Astrocyte (in vitro differentiated cells and primary cell): ENCODE measurements around the gene CRELD2. TPM values are rescaled to one million over a fixed set of nuclear protein-coding genes. Genes with fewer than 3 reads are reported as not detected.

Experiments used
- DNase-seq: peaks from one replicate; pipeline ENCODE4 v3.0.0-alpha.2; 2010; ENCODE audit warnings: low read depth
- FAIRE-seq: peaks from 2 replicates; lab custom pipeline; 2011; peaks lifted over from hg19 to GRCh38; lab: Jason Lieb, UNC
- H2AFZ ChIP-seq: 2 replicates; pipeline ENCODE4 v1.6.0; 2012; ENCODE audit warnings: low read depth, low read length, inconsistent platforms
- H3K27ac ChIP-seq: 2 replicates; pipeline ENCODE4 v1.5.1; 2011; ENCODE audit warnings: low read depth, low read length, inconsistent platforms
- H3K27me3 ChIP-seq: 2 replicates; pipeline ENCODE4 v1.6.0; 2011; ENCODE audit warnings: low read length, inconsistent platforms; ENCODE audit not compliant: insufficient read depth
- H3K36me3 ChIP-seq: 2 replicates; pipeline ENCODE4 v1.5.1; 2011; ENCODE audit warnings: low read length, inconsistent platforms; ENCODE audit not compliant: insufficient read depth
- H3K4me1 ChIP-seq: 2 replicates; pipeline ENCODE4 v1.5.1; 2011; ENCODE audit warnings: low read length, inconsistent platforms; ENCODE audit not compliant: insufficient read depth
- H3K4me2 ChIP-seq: 2 replicates; pipeline ENCODE4 v1.6.0; 2012; ENCODE audit warnings: low read length, inconsistent platforms
- H3K4me3 ChIP-seq: 2 replicates; pipeline ENCODE4 v1.5.1; 2011; ENCODE audit warnings: low read depth, mild to moderate bottlenecking, low read length, inconsistent platforms; ENCODE audit not compliant: insufficient read depth
- H3K79me2 ChIP-seq: 2 replicates; pipeline ENCODE4 v1.6.0; 2012; ENCODE audit warnings: mild to moderate bottlenecking, low read length, inconsistent platforms; ENCODE audit not compliant: insufficient read depth
- H3K9ac ChIP-seq: 2 replicates; pipeline ENCODE4 v1.6.0; 2012; ENCODE audit warnings: mild to moderate bottlenecking, low read length, inconsistent platforms
- H3K9me3 ChIP-seq: 2 replicates; pipeline ENCODE4 v1.5.1; 2012; ENCODE audit warnings: low read depth, mild to moderate bottlenecking, low read length, inconsistent platforms; ENCODE audit not compliant: insufficient read depth
- H4K20me1 ChIP-seq: 2 replicates; pipeline ENCODE4 v1.6.0; 2012; ENCODE audit warnings: low read length, inconsistent platforms; ENCODE audit not compliant: insufficient read depth
- H3K27ac Mint-ChIP-seq: one replicate; pipeline ENCODE4 v1.8.0; 2021; ENCODE audit warnings: mild to moderate bottlenecking, mixed read lengths; ENCODE audit not compliant: unreplicated experiment
- H3K27me3 Mint-ChIP-seq: one replicate; pipeline ENCODE4 v1.8.0; 2021; ENCODE audit warnings: low read depth, mixed read lengths; ENCODE audit not compliant: unreplicated experiment
- H3K36me3 Mint-ChIP-seq: one replicate; pipeline ENCODE4 v1.8.0; 2021; ENCODE audit warnings: low read depth, mixed read lengths; ENCODE audit not compliant: unreplicated experiment
- H3K4me1 Mint-ChIP-seq: one replicate; pipeline ENCODE4 v1.8.0; 2021; ENCODE audit warnings: low read depth, mixed read lengths; ENCODE audit not compliant: unreplicated experiment
- H3K4me3 Mint-ChIP-seq: one replicate; pipeline ENCODE4 v1.8.0; 2021; ENCODE audit warnings: mild to moderate bottlenecking, moderate library complexity, mixed read lengths; ENCODE audit not compliant: unreplicated experiment
- H3K9me3 Mint-ChIP-seq: one replicate; pipeline ENCODE4 v1.8.0; 2021; ENCODE audit warnings: mild to moderate bottlenecking, mixed read lengths; ENCODE audit not compliant: unreplicated experiment
- CTCF ChIP-seq: IDR thresholded peaks from 2 replicates; pipeline ENCODE4 v1.5.1; 2011; ENCODE audit warnings: low read depth, mild to moderate bottlenecking, inconsistent platforms, low read length, moderate library complexity; ENCODE audit not compliant: insufficient read depth
- EZH2 ChIP-seq: IDR thresholded peaks from 2 replicates; pipeline ENCODE4 v1.6.1; 2012; ENCODE audit warnings: mild to moderate bottlenecking, low read length, inconsistent platforms; ENCODE audit not compliant: insufficient read depth
- total RNA-seq: library from RNA; stranded (reverse); gene quantifications from 2 replicates; pipeline ENCODE4 v1.2.1, GENCODE V29; 2021

The CRELD2 gene
- total RNA-seq, 1 donor from 2014 or later = 49.6 TPM

DNA sequence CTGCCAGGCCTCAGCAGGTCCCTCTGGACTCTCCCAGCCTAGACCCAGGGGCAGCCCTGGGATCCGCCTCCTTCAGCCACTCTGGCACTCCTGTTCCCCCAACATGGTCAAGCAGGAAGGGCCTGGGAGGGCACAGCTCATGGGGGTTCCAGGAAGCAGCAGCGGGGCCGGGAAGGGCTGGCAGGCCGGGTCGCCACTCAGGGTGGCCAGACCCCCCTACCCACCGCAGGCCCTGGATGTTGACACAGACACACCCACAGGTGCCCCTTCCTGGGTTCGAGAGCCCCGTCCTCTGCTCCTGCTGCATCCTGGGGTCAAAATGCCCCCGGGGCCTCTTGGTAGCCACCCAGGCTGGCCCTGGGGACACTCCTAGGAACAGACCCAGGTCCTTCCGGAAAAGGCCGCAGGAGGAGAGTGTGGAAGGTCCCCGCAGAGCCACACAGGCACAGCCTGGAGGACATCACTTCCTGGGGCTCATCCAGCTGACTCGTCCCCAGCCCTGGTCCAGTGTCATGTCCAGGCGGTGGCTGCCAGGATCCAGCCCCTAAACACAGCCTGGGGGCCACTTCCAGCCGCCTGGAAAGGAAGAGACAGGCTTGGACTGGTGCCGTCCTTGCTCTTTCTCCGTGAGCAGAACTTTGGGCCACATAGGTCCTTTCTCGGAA lies 35.4 kb downstream of the CRELD2 start:
- no peaks in the 10 kb centered on the region for H3K9me3 ChIP-seq
- Mint-ChIP-seq H3K4me1 (peaks cover 4% of the 10 kb centered on the region), H3K36me3 (no peaks in the 10 kb centered on the region), H3K4me3 (no peak overlapping the region), H3K9me3 (no peaks in the 10 kb centered on the region), H3K27me3 (peaks cover 6% of the 10 kb centered on the region), H3K27ac (no peak overlapping the region)
- no peak overlapping the region for H3K27ac ChIP-seq
- H4K20me1 ChIP-seq = no peaks in the 10 kb centered on the region
- no peak overlapping the region for H3K9ac ChIP-seq
- DNase-seq = no peak
- H3K4me3 ChIP-seq = no peak overlapping the region
- H3K79me2 ChIP-seq = no peaks in the 10 kb centered on the region
- no peaks in the 10 kb centered on the region for H3K36me3 ChIP-seq
- H3K4me2 ChIP-seq = no peak overlapping the region
- no peaks in the 10 kb centered on the region for H3K27me3 ChIP-seq
- FAIRE-seq = no peak
- H2AFZ ChIP-seq = no peak overlapping the region
- TF ChIP-seq CTCF (no peak), EZH2 (no peak)
- peaks cover 12% of the 10 kb centered on the region for H3K4me1 ChIP-seq

DNA sequence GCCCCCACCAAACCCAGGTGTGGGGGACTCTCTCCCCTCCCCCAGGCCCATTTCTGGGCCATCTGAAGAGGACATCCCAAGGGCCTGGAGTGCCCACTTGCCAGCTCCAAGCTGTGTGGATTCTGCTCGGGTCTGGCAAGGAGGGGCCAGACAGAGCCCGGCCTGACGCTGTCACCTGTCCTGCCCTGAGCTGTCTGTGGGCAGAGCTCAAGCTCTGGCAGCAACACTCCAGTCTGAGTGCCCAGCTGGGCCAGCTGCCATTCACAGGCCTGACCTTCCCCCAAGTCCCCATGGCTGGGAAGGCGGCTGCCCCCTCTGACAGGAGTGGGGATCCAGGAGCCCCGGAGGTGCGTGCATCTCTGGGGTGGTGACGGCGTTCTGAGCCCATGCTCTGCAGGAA lies 35.9 kb downstream of the CRELD2 start:
- no peak overlapping the region for H3K27ac ChIP-seq
- H3K4me3 ChIP-seq = no peak overlapping the region
- FAIRE-seq (no peak), DNase-seq (no peak)
- no peak overlapping the region for H3K9ac ChIP-seq
- H3K4me1 ChIP-seq = peaks cover 12% of the 10 kb centered on the region
- Mint-ChIP-seq H3K27ac (no peak overlapping the region), H3K9me3 (no peaks in the 10 kb centered on the region), H3K4me3 (no peak overlapping the region), H3K4me1 (peaks cover 4% of the 10 kb centered on the region), H3K36me3 (no peaks in the 10 kb centered on the region), H3K27me3 (peaks cover 6% of the 10 kb centered on the region)
- H4K20me1 ChIP-seq = no peaks in the 10 kb centered on the region
- H3K79me2 ChIP-seq = no peaks in the 10 kb centered on the region
- H3K36me3 ChIP-seq = no peaks in the 10 kb centered on the region
- no peak for TF ChIP-seq EZH2
- no peak for TF ChIP-seq CTCF
- no peaks in the 10 kb centered on the region for H3K9me3 ChIP-seq
- H3K27me3 ChIP-seq = no peaks in the 10 kb centered on the region
- H2AFZ ChIP-seq = no peak overlapping the region
- no peak overlapping the region for H3K4me2 ChIP-seq

- Histone ChIP-seq H3K79me2 (no peaks in the 10 kb centered on the region), H3K9ac (no peak overlapping the region), H3K4me1 (peaks cover 19% of the 10 kb centered on the region), H3K27me3 (no peaks in the 10 kb centered on the region), H4K20me1 (no peaks in the 10 kb centered on the region), H2AFZ (no peak overlapping the region), H3K4me2 (no peak overlapping the region), H3K9me3 (no peaks in the 10 kb centered on the region), H3K4me3 (no peak overlapping the region), H3K27ac (no peak overlapping the region), H3K36me3 (no peaks in the 10 kb centered on the region)
- H3K36me3 Mint-ChIP-seq = no peaks in the 10 kb centered on the region
- TF ChIP-seq CTCF = no peak
- TF ChIP-seq EZH2 = no peak
- peaks cover 6% of the 10 kb centered on the region for H3K27me3 Mint-ChIP-seq
- peaks cover 4% of the 10 kb centered on the region for H3K4me1 Mint-ChIP-seq
- DNase-seq (no peak), FAIRE-seq (no peak)
- H3K9me3 Mint-ChIP-seq = no peaks in the 10 kb centered on the region
- H3K4me3 Mint-ChIP-seq = no peak overlapping the region
- H3K27ac Mint-ChIP-seq = no peak overlapping the region
Measured at GRCh38 chr22:49954991-49955580, 36.7 kb downstream of the CRELD2 start.
